GM21423 (cell line): ENCODE measurements around the gene AGFG1.

Experiments used
- ATAC-seq: cut with Tn5 transposase; IDR thresholded peaks from one replicate; pipeline ENCODE4 v1.9.1; 2021; ENCODE audit warnings: mild to moderate bottlenecking, moderate library complexity; ENCODE audit not compliant: unreplicated experiment

Gene AGFG1

GRCh38 chr2:227461811-227462461 is 10.0 kb upstream of the AGFG1 start:
- peak; percentile 11 for ATAC-seq

GRCh38 chr2:227462462-227462951 is 9.4 kb upstream of the AGFG1 start:
- ATAC-seq: peak; percentile 54

- peak; percentile 32 for ATAC-seq
Observed at GRCh38 chr2:227462972-227463931, 8.7 kb upstream of the AGFG1 start.

- ATAC-seq: no peak
Observed at GRCh38 chr2:227464361-227464760, 7.6 kb upstream of the AGFG1 start.

- no peak for ATAC-seq
Observed at GRCh38 chr2:227464851-227465250, 7.1 kb upstream of the AGFG1 start.

- ATAC-seq: no peak
Observed at GRCh38 chr2:227466887-227467600, 4.9 kb upstream of the AGFG1 start.

GRCh38 chr2:227471412-227471811 is 544 bp upstream of the AGFG1 start:
- no peak for ATAC-seq

GRCh38 chr2:227472265-227473121 is 537 bp downstream of the AGFG1 start:
- peak; percentile 61 for ATAC-seq

- no peak for ATAC-seq
Observed at GRCh38 chr2:227473122-227473461, 1.1 kb downstream of the AGFG1 start.

- ATAC-seq: no peak
Observed at GRCh38 chr2:227473806-227474205, 1.9 kb downstream of the AGFG1 start.

- ATAC-seq: no peak
Observed at GRCh38 chr2:227474410-227474809, 2.5 kb downstream of the AGFG1 start.

- no peak for ATAC-seq
Observed at GRCh38 chr2:227477291-227477690, 5.3 kb downstream of the AGFG1 start.

GRCh38 chr2:227479865-227480475 is 8.0 kb downstream of the AGFG1 start:
- peak; percentile 37 for ATAC-seq

GRCh38 chr2:227480528-227480927 is 8.6 kb downstream of the AGFG1 start:
- ATAC-seq: peak; percentile 37

GRCh38 chr2:227482638-227483340 is 10.8 kb downstream of the AGFG1 start:
- peak; percentile 86 for ATAC-seq

GRCh38 chr2:227485429-227485828 is 13.5 kb downstream of the AGFG1 start:
- no peak for ATAC-seq

- ATAC-seq: no peak
Observed at GRCh38 chr2:227486688-227487087, 14.7 kb downstream of the AGFG1 start.

- no peak for ATAC-seq
Observed at GRCh38 chr2:227488045-227488444, 16.1 kb downstream of the AGFG1 start.

GRCh38 chr2:227491386-227491785 is 19.4 kb downstream of the AGFG1 start:
- ATAC-seq: no peak
